K562 (cell line): ENCODE measurements around the gene RUSC1. TPM values are rescaled to one million over a fixed set of nuclear protein-coding genes. Genes with fewer than 3 reads are reported as not detected.

ENCODE experiments used
- ARID2 ChIP-seq: fragments of 450-650 bp; IDR thresholded peaks from 2 replicates; pipeline ENCODE4 v1.6.1; 2017; ENCODE audit warnings: antibody characterized with exemption, mild to moderate bottlenecking
- CREB3 ChIP-seq: fragments of 450-650 bp; conservative IDR thresholded peaks from 2 replicates; pipeline ENCODE4 v1.6.1; 2016; ENCODE audit warnings: missing genetic modification characterization, low read depth, mild to moderate bottlenecking, missing compliant biosample characterization, moderate library complexity
- CXXC5 ChIP-seq: fragments of 250-450 bp; sonication (Bioruptor Pico); IDR thresholded peaks from 2 replicates; pipeline ENCODE4 v1.8.0; 2022; ENCODE audit warnings: inconsistent platforms, mild to moderate bottlenecking, moderate library complexity
- EP400 ChIP-seq: fragments of 450-650 bp; IDR thresholded peaks from 2 replicates; pipeline ENCODE4 v1.6.1; 2017; ENCODE audit warnings: antibody characterized with exemption, mild to moderate bottlenecking, moderate library complexity
- ETV6 ChIP-seq, 3 experiments: fragments of 150-350 bp in 1 of 3; sonication (generic) in 1 of 3; formaldehyde crosslinking in 1 of 3; IDR thresholded peaks; 2 replicates each; pipeline versions ENCODE4 v1.6.1 to v1.8.0; 2014 to 2022; ENCODE audit warnings: borderline replicate concordance in 2 of 3, low read depth in 2 of 3, antibody characterized with exemption in 1 of 3, low read length in 1 of 3, mild to moderate bottlenecking in 1 of 3, missing genetic modification reagents in 1 of 3
- GTF2B ChIP-seq: IDR thresholded peaks from 2 replicates; pipeline ENCODE4 v1.6.1; 2011; ENCODE audit not compliant: insufficient read length; ENCODE audit errors: extremely low read depth
- HIVEP1 ChIP-seq: fragments of 250-450 bp; sonication (Bioruptor Pico); IDR thresholded peaks from 2 replicates; pipeline ENCODE4 v1.4.0; 2020; ENCODE audit warnings: mild to moderate bottlenecking
- HMGN3 ChIP-seq: IDR thresholded peaks from 2 replicates; pipeline ENCODE4 v1.6.1; 2011; ENCODE audit warnings: borderline replicate concordance, low read depth, mild to moderate bottlenecking, mixed read lengths, low read length; ENCODE audit not compliant: insufficient read length; ENCODE audit errors: extremely low read depth
- ILK ChIP-seq: fragments of 450-650 bp; IDR thresholded peaks from 2 replicates; pipeline ENCODE4 v1.6.1; 2016; ENCODE audit warnings: missing genetic modification characterization, low read depth, mild to moderate bottlenecking, missing compliant biosample characterization, moderate library complexity, borderline replicate concordance
- LCOR ChIP-seq: sonication (generic); formaldehyde crosslinking; IDR thresholded peaks from 2 replicates; pipeline ENCODE4 v1.8.0; 2022; ENCODE audit warnings: mild to moderate bottlenecking, missing genetic modification reagents
- MAZ ChIP-seq, 2 experiments: fragments of 450-650 bp in 1 of 2; sonication (generic) in 1 of 2; formaldehyde crosslinking; IDR thresholded peaks in 1 of 2; conservative IDR thresholded peaks in 1 of 2; 2 replicates each; pipeline versions ENCODE4 v1.4.0 to v1.5.0; 2020; ENCODE audit warnings: mild to moderate bottlenecking in 1 of 2, missing genetic modification reagents in 1 of 2
- MITF ChIP-seq: IDR thresholded peaks from 2 replicates; pipeline ENCODE4 v1.6.1; 2014; ENCODE audit warnings: antibody characterized with exemption
- NFRKB ChIP-seq: fragments of 450-650 bp; IDR thresholded peaks from 2 replicates; pipeline ENCODE4 v1.6.1; 2016; ENCODE audit warnings: low read depth
- PHB2 ChIP-seq: fragments of 450-650 bp; IDR thresholded peaks from 2 replicates; pipeline ENCODE4 v1.6.1; 2017; ENCODE audit warnings: low read depth
- PML ChIP-seq: IDR thresholded peaks from 2 replicates; pipeline ENCODE4 v1.6.1; 2012; ENCODE audit warnings: low read length, inconsistent platforms
- SOX6 ChIP-seq: fragments of 450-650 bp; IDR thresholded peaks from 2 replicates; pipeline ENCODE4 v1.6.1; 2014; ENCODE audit warnings: mild to moderate bottlenecking
- SRF ChIP-seq, 2 experiments: fragments of 250-450, 450-650 bp in 1 of 2; sonication (Bioruptor Pico) in 1 of 2; sonication (generic) in 1 of 2; formaldehyde crosslinking; IDR thresholded peaks; 2 replicates each; pipeline versions ENCODE4 v1.5.0 to v1.5.1; 2020 to 2022; ENCODE audit warnings: mild to moderate bottlenecking in 1 of 2, missing genetic modification reagents in 1 of 2
- TAF7 ChIP-seq: fragments of 450-650 bp; IDR thresholded peaks from 2 replicates; pipeline ENCODE4 v1.6.1; 2016; ENCODE audit warnings: missing genetic modification characterization, missing compliant biosample characterization
- TEAD4 ChIP-seq, 2 experiments: sonication (generic) in 1 of 2; formaldehyde crosslinking in 1 of 2; IDR thresholded peaks; 2 replicates each; pipeline versions ENCODE4 v1.6.1 to v1.8.0; 2012 to 2022; ENCODE audit warnings: borderline replicate concordance in 1 of 2, inconsistent platforms in 1 of 2, low read length in 1 of 2, mild to moderate bottlenecking in 1 of 2, missing genetic modification reagents in 1 of 2
- ZFP36 ChIP-seq: fragments of 150-350 bp; IDR thresholded peaks from 2 replicates; pipeline ENCODE4 v1.6.1; 2018; ENCODE audit warnings: low read length, low read depth; ENCODE audit not compliant: partially characterized antibody
- ZNF280A ChIP-seq: fragments of 450-650 bp; IDR thresholded peaks from 2 replicates; pipeline ENCODE4 v1.6.1; 2018; ENCODE audit warnings: mild to moderate bottlenecking, low read depth; ENCODE audit not compliant: partially characterized antibody
- ZNF696 ChIP-seq: fragments of 250-450 bp; sonication (Bioruptor Pico); conservative IDR thresholded peaks from 2 replicates; pipeline ENCODE4 v1.4.0; 2020; ENCODE audit warnings: mild to moderate bottlenecking, moderate library complexity
- polyA plus RNA-seq, 8 experiments: library from polyadenylated mRNA; depleted of rRNA in 4 of 8; stranded (reverse) in 5 of 8; unstranded in 3 of 8; fragments of >200 nt; fragmentation: Nextera tagmentation in 2 of 8; fragmentation: Illumina TruSeq in 1 of 8; extraction: Ambion mirVana in 2 of 8; extraction: Trizol in 1 of 8; gene quantifications; 2 replicates each; pipeline versions ENCODE4 v1.2.1 to v1.2.3, GENCODE V29; 2011 to 2014; ENCODE audit warnings: inconsistent platforms in 1 of 8, missing spikeins in 1 of 8
- total RNA-seq, 7 experiments: library from RNA; depleted of rRNA in 6 of 7; stranded (reverse); fragments of >200 nt in 6 of 7; fragmentation: Illumina TruSeq in 2 of 7; extraction: Trizol in 2 of 7; gene quantifications; 2 replicates each; pipeline versions ENCODE4 v1.2.1 to v1.2.3, GENCODE V29; 2011 to 2021; ENCODE audit warnings: low replicate concordance in 1 of 7

Gene RUSC1
- total and polyA plus RNA-seq, 9 of the 15 experiments (the other 6 are each of a cell fraction or from before 2014, with no cell fraction given), result 5.7 to 68.3 (median 33.6) TPM

- no peak for TF ChIP-seq MITF
- no peak for TF ChIP-seq ZFP36
- no peak for TF ChIP-seq TAF7 (tag)
- no peak for TF ChIP-seq LCOR
- TF ChIP-seq HMGN3, result peak; percentile 63
- TF ChIP-seq SOX6, result peak; percentile 71
- TF ChIP-seq SRF (CRISPR knock-in tag; IDR thresholded peaks at IDR 0.05), result peak in 1 of 2 experiments; percentile 67; a peak in 1 of 4 replicates
- TF ChIP-seq ZNF280A, result no peak
- TF ChIP-seq NFRKB, result peak; percentile 25; the same call in 1 of the 2 replicates
- no peak for TF ChIP-seq CREB3
- peak; percentile 87 for TF ChIP-seq EP400
- TF ChIP-seq ZNF696 (CRISPR knock-in tag), result no peak
- TF ChIP-seq ILK (tag), result no peak
- TF ChIP-seq CXXC5, result peak; percentile 99
- TF ChIP-seq GTF2B, result peak; percentile 15
- TF ChIP-seq PHB2, result no peak
- peak; percentile 17; the same call in 1 of the 2 replicates for TF ChIP-seq PML
- TF ChIP-seq HIVEP1, result no peak
- no peak for TF ChIP-seq ETV6 (IDR thresholded peaks at IDR 0.05; ENCODE audit: borderline replicate concordance in 1 of 2, low read depth in 2 of 2, low read length in 1 of 2)
- no peak for TF ChIP-seq ETV6 (CRISPR knock-in tag; IDR thresholded peaks at IDR 0.05; ENCODE audit: borderline replicate concordance)
- TF ChIP-seq MAZ (CRISPR knock-in tag; conservative IDR thresholded peaks at IDR 0.05 in 1 of 2, IDR thresholded peaks at IDR 0.05 in 1 of 2), result peak in 1 of 2 experiments; percentile 59; a peak in 3 of 4 replicates
- TF ChIP-seq TEAD4 (IDR thresholded peaks at IDR 0.05; ENCODE audit: low read length), result peak; percentile 14
- TF ChIP-seq TEAD4 (CRISPR knock-in tag; IDR thresholded peaks at IDR 0.05; ENCODE audit: borderline replicate concordance), result no peak
- no peak for TF ChIP-seq ARID2
Measured at GRCh38 chr1:155308493-155309422, 11.9 kb upstream of the RUSC1 start, which contains the start of gene FDPS (continued).
